ENCODE measurements around the gene VCP. TPM values are rescaled to one million over a fixed set of nuclear protein-coding genes. Genes with fewer than 3 reads are reported as not detected.

Gene VCP
- 272 and 305 TPM in 2 replicates for total RNA-seq

DNA sequence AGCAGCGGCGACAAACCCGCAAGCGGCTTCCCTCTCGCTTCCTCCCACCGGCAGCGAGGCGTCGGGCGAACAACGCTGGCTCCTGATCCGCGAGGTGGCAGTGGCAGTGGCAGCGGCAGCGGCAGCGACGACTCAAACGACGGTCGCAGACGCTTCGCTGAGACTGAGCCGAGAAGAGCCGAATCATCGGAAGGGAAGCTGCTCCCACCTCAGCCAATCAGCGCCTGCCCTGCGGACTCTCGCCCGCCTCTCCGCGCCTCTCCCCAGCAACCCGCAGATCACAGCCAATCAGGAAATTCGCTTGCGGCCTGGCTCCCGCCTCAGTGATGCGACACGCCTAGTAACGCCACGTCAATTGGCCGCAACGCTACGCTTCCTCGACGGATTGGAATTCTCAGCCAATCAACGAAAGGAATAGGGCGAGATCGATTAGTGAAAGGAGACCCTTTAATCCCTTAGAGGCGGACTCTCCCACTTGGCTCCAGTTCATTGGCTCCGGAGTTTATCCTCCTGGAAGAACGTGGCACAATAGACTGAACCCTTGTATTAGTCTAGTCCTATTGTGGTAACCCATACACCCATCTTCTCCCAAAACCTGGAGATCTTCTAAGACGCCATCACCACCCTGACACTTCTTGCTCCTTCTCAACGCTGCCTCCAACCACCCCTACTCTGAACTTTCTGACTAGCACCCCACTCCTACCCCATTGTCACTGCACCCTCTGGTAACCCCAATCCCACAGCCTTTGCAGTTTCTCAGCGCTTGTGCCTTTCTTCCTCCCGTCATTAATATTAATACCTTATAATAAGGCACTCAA lies at the start of gene VCP:
Gene VCP (minus strand): TSS at position 165 of the 818 bp plus-strand sequence. CDS start 272 bp downstream, outside the sequence.

DNA sequence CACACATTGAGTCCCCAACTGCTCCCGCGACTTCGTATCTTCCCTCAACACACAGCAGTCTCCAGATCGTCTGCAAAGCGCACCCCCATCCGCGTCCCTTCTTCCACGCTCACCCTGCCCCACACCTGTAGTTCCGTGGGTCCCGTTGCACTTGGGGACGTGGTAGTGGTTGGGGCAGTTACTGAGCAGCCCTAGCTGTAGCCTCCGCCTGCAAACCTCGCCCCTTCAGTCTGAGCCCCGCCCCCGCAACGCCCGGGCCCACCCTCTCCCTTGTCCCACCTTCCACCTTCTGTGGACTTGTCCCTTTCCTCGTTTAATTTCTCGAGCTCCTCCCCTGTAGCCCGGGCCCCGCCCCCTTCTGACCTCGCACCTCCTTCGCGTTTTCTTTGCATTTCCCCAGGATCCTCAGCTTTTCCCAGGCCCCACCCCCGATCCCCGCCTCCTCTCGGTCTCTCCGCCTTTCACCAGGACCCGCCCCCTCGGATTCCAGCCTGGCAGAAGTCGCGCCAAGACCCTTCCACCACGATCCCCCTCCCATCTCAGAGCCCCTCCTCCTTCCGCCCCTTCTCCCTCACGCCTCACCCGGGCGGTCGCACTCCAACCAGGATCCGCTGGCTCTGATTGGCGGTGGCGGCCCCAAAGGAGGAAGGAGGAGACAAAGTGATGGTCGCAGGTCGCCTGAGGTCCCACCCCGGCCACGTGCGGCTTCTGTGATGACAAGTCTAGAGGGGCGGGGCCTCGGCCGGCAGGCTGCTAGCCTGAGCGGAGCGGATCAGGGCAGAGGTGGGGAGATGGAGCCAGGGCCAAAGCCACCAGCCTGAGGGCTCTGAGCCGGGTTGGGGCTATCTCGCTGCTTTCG lies 43.5 kb upstream of the VCP start, which contains the start of gene ATOSB:
Gene ATOSB (minus strand): TSS at position 183 of the 859 bp plus-strand sequence. CDS start 7,588 bp downstream, outside the sequence.

DNA sequence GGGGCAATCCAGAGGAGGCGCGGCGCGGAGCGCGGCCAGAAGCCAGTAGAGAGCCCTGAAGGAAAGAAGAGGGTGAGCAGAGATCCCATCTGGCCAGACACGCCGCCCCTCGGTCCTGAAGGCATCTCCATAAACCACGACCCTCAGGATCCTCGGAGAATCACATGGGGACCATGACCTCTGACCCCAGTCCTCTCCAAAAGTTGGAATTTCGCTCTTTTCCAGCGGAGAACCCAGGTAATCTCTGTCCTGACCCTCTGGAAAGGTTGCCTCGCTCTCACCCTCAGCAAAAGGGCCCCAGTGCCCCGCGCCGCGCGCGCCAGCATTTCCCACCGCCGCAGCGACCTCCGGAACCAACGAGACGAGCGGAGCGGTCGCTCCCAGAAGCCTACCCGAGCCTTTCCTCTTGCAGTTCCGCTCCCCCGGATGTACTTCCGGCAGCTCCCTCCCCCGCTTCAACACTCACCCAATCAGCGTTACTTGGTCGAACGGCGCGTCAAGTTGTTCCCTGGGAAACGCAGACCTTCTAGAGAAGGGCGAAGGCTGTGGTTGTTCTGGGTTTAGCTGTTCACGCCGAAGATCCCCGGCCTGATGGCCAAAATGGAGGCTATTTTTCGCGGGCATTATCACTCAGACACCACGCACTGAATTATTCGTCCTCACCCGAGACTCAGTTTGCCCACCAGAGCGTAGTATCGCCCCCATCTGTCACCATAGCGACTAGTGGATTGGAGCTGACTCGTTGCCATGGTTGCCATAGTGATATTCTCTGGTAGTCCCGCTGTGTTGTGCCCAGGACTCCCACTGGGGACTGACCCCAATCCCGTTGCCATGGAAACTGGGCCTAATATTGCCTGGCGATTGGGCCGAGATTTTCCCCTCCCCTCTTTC lies 30.6 kb upstream of the VCP start, which contains the start of gene STOML2:
Gene STOML2 (minus strand): TSS at position 363 of the 891 bp plus-strand sequence. CDS start 37 bp downstream, at position 326.

DNA sequence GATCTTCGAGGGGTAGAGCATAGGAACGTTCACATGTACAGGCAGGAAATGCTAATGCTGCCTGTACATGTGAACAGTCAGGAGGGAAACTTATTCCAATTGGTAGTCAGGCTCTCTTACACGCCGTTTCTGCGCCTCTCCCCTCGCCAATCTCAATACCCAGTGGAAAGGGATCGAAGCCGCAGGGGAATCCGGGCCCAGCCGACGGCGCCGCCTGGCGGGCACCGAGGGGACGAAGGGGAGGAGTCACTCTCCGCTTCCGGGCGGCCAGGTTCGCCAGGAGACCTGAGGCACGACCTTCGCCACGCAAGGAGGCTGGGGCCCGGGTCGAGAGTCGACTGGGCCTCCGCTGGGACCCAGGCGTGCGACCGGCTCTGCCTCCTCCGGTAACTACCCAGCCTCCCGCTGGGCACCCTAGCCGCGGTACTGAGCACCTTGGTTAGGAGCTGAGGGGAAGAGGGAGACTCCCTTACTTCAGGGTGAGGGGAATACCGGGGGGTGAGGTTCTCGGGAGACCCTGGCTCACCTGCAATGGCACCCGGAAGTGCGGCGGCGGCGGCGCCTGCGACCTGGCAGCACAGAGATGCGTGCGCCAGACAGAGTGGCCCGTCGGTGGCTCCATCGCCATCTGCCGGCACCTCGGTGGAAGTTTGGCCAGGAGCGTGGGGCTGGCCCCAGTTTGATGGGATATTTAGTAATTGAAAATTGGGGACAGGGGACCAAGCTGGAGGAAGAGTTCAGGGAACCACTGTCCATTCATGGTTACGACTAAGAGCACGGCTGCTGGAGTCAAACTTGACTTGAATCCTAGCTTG lies 23.8 kb upstream of the VCP start, which contains the start of gene PIGO:
Gene PIGO (minus strand): TSS at position 557 of the 815 bp plus-strand sequence. CDS start 1,026 bp downstream, outside the sequence.

DNA sequence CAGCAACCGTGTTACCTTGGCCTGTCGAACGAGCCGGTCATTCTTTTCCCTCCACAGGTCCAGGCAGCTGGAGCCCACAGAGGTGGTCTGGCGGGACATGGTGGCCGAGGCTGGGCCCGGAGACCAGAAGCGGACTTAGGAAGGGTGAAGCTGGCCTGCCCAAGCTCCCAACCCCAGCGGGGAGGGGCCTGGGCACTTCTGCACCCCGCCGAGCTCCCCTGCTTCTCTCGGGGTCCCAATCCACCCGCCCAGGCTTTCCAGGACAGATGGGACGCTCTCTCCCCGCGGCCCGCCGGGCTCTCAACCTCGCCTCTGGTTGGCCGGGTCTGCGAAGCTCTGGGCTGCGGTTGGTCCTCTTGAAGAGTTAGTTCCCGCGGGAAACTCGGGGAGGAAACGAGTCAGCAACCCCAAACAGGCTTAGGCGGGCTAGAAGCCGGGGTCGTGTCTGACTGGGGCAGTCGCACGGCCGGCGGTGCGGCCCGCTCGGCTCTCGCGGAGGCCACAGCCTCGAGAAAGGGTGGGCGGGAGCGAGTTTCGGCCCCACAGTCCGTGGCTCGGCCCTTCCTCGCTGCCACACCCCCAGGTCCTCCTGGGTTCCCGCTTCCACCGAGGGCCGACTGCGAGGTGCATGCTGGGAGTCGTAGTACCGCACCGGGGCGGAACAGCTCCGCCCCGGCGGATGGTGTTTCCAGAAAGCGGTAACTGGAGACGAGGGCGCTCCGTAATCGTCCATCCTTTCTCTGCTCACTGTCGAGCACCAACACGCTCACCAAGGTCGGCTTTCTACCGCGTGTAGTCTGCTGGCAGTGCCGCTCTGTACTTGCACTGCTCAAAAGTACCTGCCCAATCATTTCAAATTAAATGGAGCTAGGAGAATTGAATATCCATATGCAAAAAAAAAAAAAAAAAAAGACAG lies 7.3 kb upstream of the VCP start, which contains the start of gene FANCG:
Gene FANCG (minus strand): TSS at position 517 of the 916 bp plus-strand sequence. CDS start 418 bp downstream, at position 99.

Other genes starting within 250 kb of the VCP start
- gene PHF24, start 114.3 kb downstream of the VCP start, total RNA-seq = under 0.01 and 0.23 TPM in 2 replicates
- gene DNAJB5, start 82.9 kb downstream of the VCP start, total RNA-seq = 17.1 and 20.7 TPM in 2 replicates
- gene FANCG, start 7.3 kb upstream of the VCP start, total RNA-seq = 22.7 and 24.9 TPM in 2 replicates
- gene PIGO, start 24.0 kb upstream of the VCP start, total RNA-seq = 24.5 and 29.1 TPM in 2 replicates
- 214 and 230 TPM in 2 replicates for gene STOML2, start 30.5 kb upstream of the VCP start, total RNA-seq
- 31.8 and 38.5 TPM in 2 replicates for gene ATOSB, start 43.2 kb upstream of the VCP start, total RNA-seq
- gene UNC13B, start 89.4 kb upstream of the VCP start, total RNA-seq = 10.9 and 14.9 TPM in 2 replicates

Data from airway epithelial cell (primary cell).